GM19238 (cell line): ENCODE results near the gene PIRT.

Source experiments
- DNase-seq: peaks from one replicate; pipeline ENCODE4 v3.0.0; 2011; ENCODE audit warnings: low spot score; ENCODE audit not compliant: insufficient read length

PIRT gene

GRCh38 chr17:10821770-10822169 is 16.1 kb downstream of the PIRT start:
- DNase-seq, result no peak

DNA sequence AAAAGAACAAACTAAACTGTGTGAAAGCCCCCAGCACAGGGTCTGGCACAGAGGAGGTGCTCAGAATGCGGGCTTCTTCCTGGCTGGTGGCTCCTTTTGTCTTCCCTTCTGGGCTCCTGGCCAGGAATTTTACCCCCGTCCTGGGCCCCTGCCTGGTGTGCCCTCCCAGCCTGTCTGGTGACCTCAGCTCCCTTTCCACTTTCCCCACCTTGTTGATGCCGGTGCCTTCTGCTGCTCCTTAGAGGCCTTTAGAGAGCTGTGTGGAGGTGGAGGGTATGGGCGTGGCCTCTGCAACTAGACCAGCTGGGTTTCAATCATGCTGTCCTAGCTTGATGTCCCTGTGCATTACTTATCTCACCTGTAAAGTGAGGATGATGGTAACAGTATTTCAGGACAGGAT is 16.8 kb downstream of the PIRT start:
- no peak for DNase-seq

- no peak for DNase-seq
These were observed 22.6 kb downstream of the PIRT start for GRCh38 chr17:10815319-10815718.

- no peak for DNase-seq
These were observed 23.8 kb downstream of the PIRT start for GRCh38 chr17:10814075-10814474.

- DNase-seq, result no peak
These were observed 25.2 kb downstream of the PIRT start for GRCh38 chr17:10812674-10813073.

DNA sequence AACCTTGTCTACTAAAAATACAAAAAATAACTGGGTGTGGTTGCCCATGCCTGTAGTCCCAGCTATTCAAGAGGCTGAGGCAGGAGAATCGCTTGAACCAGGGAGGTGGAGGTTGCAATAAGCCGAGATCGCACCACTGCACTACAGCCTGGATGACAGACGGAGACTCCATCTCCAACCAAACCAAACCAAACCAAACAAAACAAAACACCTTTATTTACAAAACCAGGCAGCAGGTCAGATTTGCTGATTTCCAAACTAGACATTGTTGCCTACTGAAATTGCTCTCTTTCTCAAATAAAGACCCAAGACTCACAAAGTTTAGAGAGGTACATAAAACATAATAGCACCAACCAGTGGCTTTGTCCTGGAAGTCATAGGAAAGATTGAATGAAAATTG is 28.3 kb downstream of the PIRT start:
- DNase-seq, result no peak

- DNase-seq, result no peak
These were observed 30.2 kb downstream of the PIRT start for GRCh38 chr17:10807704-10808128.

- DNase-seq, result no peak
These were observed 31.2 kb downstream of the PIRT start for GRCh38 chr17:10806545-10807262.

DNA sequence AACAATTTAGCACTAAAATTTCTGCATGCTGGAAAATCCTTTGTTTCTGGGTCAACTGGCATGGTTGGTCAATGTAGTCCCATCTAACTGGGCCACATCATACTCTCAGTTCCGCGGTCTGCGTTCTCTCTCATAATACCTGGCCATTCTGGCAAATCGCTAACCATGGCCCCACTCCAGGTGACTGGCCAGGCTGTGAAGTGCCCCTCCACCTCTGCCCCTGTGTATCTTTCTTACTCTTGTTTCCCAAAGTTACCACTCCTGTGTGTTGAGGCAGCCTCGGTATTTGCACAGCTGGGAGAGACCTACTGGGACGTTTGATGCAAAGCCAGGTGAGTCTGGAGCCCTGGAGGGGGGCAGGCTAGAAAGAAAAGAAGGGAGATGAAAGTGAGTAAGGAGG is 32.0 kb downstream of the PIRT start:
- DNase-seq, result no peak

DNA sequence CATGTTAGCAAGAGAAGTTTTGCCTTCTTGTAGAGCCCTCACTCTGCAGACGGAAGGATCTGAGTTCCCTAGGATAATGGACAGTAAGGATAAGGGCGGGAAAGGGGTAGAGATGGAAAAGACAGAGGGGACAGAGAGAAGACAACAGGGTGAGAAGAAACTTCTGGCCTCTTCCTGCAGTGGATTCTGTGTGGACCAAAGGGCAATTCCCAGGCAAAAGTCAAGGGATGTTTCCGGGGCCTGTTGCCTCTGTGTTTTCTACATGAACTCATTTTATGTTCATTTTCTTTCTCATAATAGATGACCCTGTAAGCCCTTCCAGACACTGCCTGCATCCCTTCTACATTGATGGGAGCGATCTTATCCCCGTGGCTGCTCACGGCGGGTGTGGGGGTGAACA is 33.3 kb downstream of the PIRT start:
- no peak for DNase-seq

DNA sequence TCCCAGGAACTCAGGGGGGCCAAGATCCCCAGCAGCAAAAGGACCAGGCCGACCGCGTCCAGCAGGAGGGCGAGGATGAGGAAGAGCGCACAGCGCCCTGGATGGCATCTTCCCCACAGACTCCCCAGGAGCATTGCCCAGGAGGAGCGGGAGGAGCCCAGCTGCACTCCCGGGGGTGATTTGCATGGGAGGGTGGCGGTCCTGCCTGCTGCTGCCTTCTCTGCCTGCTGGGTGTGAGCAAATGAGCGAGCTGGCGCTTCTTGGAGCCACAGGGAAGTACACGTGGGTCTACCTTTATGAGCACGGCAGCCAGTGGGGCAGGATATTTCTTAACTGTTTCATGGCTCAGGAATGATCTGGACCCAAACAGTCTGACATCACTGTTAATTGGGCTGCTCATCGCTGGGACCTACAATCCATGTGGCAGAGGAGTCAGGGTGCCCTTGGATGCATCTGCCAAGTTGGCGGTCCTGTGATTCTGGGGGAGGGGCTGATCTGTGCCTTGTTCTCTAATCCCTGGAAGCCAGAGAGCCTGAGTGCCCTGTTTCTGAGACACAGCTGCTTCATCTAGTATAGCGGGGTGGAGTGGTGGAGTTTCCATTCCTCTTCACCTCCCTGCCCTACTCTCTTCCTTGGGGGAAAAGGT is 33.9 kb downstream of the PIRT start, which contains the start of gene TMEM238L:
Gene TMEM238L (minus strand): TSS at position 270 of the 646 bp plus-strand sequence. CDS start 136 bp downstream, at position 134.
- DNase-seq, result no peak

DNA sequence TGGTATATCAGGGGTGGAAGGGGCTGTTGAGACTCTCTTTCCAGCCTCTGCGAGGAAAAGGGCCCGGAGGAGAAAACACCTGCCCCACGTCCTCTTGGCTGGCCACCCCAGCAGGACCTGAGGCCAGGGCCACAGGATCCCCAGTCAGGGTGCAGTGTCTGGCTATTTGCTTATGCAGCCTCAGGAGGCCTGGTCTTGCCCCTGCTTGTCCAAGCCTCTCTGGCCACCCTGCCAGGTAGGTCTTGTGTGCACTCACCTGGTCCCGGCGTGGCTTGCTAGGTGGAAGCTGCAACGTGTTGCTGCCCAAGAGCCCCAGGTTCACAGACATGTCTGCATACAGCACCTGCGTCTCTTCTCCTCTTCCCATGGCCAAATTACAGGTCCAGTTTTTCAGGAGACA is 34.5 kb downstream of the PIRT start:
- DNase-seq, result no peak

- DNase-seq, result no peak
These were observed 35.2 kb downstream of the PIRT start for GRCh38 chr17:10802496-10803284.

DNA sequence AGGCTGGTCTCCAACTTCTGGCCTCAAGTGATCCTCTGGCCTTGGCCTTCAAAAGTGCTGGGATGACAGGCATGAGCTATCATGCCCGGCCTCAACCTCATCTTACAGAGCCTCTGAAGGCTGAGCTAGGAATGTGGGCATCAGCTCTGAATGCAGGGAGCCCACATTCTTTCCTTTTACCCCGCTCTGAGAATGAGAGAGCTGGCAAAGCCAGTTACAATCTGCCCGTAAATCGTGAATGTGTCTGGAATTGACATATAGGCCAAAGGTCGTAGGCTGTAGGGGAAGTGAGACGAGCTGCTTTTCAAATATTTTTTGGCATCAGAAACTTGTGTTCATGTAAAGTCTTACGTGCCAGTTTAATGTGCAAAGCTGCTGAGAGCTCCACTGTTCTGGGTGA is 38.5 kb downstream of the PIRT start:
- no peak for DNase-seq

- no peak for DNase-seq
These were observed 39.0 kb downstream of the PIRT start for GRCh38 chr17:10798910-10799309.

- DNase-seq, result no peak
These were observed 39.5 kb downstream of the PIRT start for GRCh38 chr17:10798332-10798749.

DNA sequence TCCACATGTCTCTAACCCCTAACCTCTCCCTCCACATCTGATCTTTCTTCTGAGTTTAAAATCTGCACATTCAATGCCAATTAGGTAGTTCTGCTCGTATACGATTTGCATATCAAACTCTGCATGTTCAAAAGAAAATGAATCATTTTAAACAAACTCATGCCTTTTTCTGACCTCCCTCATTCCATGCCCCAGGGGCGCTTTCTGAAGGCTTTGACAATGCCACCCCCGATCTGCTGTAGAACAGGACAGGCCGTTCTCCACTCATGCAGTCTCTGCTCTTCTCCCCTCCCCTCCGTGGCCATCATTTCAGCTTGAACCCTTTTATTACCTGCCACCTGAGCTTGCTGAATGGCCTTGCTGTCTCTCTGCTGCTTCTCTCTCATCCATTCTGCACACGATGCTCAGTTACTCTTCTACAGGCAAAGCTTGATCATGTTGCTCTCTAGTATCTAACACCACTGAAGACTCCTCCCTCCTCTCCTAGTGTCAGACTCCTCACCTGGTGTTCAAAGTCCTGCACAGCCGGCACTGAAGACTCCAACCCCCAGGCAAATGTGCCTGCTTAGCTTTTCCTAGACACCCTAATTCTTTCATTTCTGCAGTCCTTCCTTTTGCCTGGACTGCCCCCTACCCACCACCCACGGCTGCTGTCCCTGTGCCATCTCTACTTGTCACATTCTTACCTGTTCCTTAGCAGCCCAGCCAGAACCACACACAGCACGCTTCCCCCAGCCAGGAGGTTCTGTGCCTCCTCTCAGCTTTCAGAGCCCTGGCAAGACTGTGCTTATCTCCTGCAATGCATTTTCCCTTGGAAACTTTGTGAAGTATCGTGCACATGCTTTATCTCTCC is 40.2 kb downstream of the PIRT start:
- DNase-seq, result no peak

GRCh38 chr17:10793816-10794215 is 44.1 kb downstream of the PIRT start:
- no peak for DNase-seq

DNA sequence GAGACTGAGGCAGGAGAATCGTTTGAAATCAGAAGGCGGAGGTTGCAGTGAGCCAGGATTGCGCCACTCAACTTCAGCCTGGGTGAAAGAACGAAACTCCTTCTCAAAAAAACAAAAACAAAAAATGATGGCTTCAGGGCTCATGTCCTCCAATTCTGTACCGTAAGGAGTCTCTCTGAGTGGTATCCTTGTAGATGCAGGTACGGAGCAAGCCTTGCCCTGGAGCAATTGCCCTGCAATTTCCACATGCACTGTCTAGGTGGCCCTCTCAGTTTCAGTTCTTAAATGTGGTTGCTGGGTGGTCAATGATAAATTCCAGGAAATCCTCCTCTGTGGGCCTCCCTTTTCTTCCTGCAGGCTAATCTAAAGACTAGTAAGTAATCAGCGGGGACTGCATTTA is 44.6 kb downstream of the PIRT start:
- DNase-seq, result no peak

DNA sequence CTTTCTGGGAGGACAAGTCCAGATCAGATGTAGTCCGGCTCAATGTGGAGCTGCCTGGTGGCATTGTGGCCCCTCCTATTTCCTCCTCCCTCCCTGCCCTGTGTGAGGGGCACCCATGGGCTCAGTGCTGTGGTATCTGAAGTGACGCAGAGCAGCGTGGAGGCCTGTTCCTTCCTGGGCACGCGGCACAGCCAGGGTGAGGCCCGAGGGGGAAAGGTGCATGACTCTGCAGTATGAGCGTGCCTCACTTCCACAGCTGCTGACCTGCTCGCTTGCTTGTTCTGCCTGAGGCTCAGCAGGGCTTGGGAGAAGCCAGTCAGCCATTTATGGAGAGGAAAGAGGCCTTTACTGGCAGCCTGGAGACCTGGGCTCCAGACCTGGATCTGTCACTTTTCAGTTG is 45.7 kb downstream of the PIRT start:
- no peak for DNase-seq
